B cell (primary cell): ENCODE results near the gene SALL2. TPM values are rescaled to one million over a fixed set of nuclear protein-coding genes. Genes with fewer than 3 reads are reported as not detected.
A peak's percentile ranks its signal among the peaks of the same experiment; 100 is the strongest.

Experiments used
- ATAC-seq: fragments of 200-7000 bp; cut with Tn5 transposase; one replicate; pipeline ENCODE4 v1.10.0; 2021; ENCODE audit warnings: low read depth, mild to moderate bottlenecking, moderate number of reproducible peaks, moderate library complexity
- CTCF ChIA-PET: fragments of 350-600 bp; sonication (Branson Sonifier 250); formaldehyde crosslinking; loops from one replicate; lab custom pipeline; 2021; ENCODE audit warnings: antibody characterized with exemption, inconsistent platforms; lab: Charles Lee
- POLR2A ChIA-PET: fragments of 350-600 bp; sonication (Branson Sonifier 250); formaldehyde crosslinking; loops from one replicate; lab custom pipeline; 2021; ENCODE audit warnings: antibody characterized with exemption; lab: Charles Lee
- DNase-seq: peaks from one replicate; pipeline ENCODE4 v3.0.0; 2013
- H2AFZ ChIP-seq: 2 replicates; pipeline ENCODE4 v1.6.1; 2012; ENCODE audit warnings: mild to moderate bottlenecking, low read depth, low read length; ENCODE audit not compliant: insufficient read depth, poor library complexity, severe bottlenecking
- H3K27ac ChIP-seq, 2 donors: 1 replicate in 1 of 2; 2 replicates in 1 of 2; pipeline ENCODE4 v1.5.1; 2012 to 2013; ENCODE audit warnings: low read length in 2 of 2, mild to moderate bottlenecking in 2 of 2, moderate library complexity in 1 of 2
- H3K27me3 ChIP-seq, 4 experiments: fragments of 200-600 bp in 1 of 4; sonication (generic) in 1 of 4; replicated peaks in 1 of 4; 1 replicate in 2 of 4; 2 replicates in 2 of 4; pipeline versions ENCODE4 v1.6.1 to v1.7.0; 2013 to 2016; ENCODE audit warnings: low read length in 3 of 4, mild to moderate bottlenecking in 2 of 4, mixed read lengths in 1 of 4, moderate library complexity in 1 of 4; ENCODE audit not compliant: insufficient read depth in 4 of 4, control insufficient read depth in 3 of 4; ENCODE audit errors: control extremely low read depth in 1 of 4
- H3K36me3 ChIP-seq, 2 experiments: replicated peaks in 1 of 2; 1 replicate in 1 of 2; 2 replicates in 1 of 2; pipeline versions ENCODE4 v1.6.1 to v1.7.1; 2013; ENCODE audit warnings: low read length in 1 of 2; ENCODE audit not compliant: insufficient read depth in 2 of 2, control insufficient read depth in 1 of 2; ENCODE audit errors: control extremely low read depth in 1 of 2, extremely low read depth in 1 of 2
- H3K4me1 ChIP-seq, 2 donors: fragments of 200-600 bp in 1 of 2; sonication (generic) in 1 of 2; 1 replicate in 1 of 2; 2 replicates in 1 of 2; pipeline versions ENCODE4 v1.5.1 to v1.6.1; 2013 to 2017; ENCODE audit warnings: low read length in 2 of 2; ENCODE audit not compliant: control insufficient read depth in 2 of 2, insufficient read depth in 2 of 2
- H3K4me2 ChIP-seq: replicated peaks from 2 replicates; pipeline ENCODE3; 2012; ENCODE audit warnings: mild to moderate bottlenecking, low read depth, low read length; ENCODE audit not compliant: poor library complexity, severe bottlenecking
- H3K4me3 ChIP-seq, 5 experiments: fragments of 200-600 bp in 1 of 5; sonication (generic) in 1 of 5; 1 replicate in 3 of 5; 2 replicates in 2 of 5; pipeline versions ENCODE4 v1.5.1 to v1.7.0; 2011 to 2016; ENCODE audit warnings: low read length in 4 of 5, mild to moderate bottlenecking in 4 of 5, low read depth in 2 of 5, control low read depth in 1 of 5, moderate library complexity in 1 of 5; ENCODE audit not compliant: insufficient read depth in 1 of 5; ENCODE audit errors: control extremely low read depth in 1 of 5, extremely low read depth in 1 of 5
- H3K79me2 ChIP-seq: fragments of 200-600 bp; sonication (generic); one replicate; pipeline ENCODE4 v1.6.0; 2016; ENCODE audit warnings: low read length; ENCODE audit not compliant: control insufficient read depth, insufficient read depth
- H3K9ac ChIP-seq: fragments of 200-600 bp; sonication (generic); 2 replicates; pipeline ENCODE4 v1.6.1; 2017; ENCODE audit warnings: mild to moderate bottlenecking, low read length, moderate library complexity
- H3K9me3 ChIP-seq, 3 donors: one replicate each; pipeline versions ENCODE4 v1.6.1 to v1.7.1; 2013; ENCODE audit warnings: low read length in 2 of 3; ENCODE audit not compliant: control insufficient read depth in 2 of 3, insufficient read depth in 1 of 3; ENCODE audit errors: control extremely low read depth in 1 of 3
- H4K20me1 ChIP-seq: 2 replicates; pipeline ENCODE4 v1.6.0; 2012; ENCODE audit warnings: mild to moderate bottlenecking, low read length; ENCODE audit not compliant: insufficient read depth, control insufficient read depth, poor library complexity, severe bottlenecking
- H3K27ac Mint-ChIP-seq: one replicate; pipeline ENCODE4 v1.8.0; 2021; ENCODE audit warnings: mixed read lengths
- H3K27me3 Mint-ChIP-seq: one replicate; pipeline ENCODE4 v1.8.0; 2021; ENCODE audit warnings: mixed read lengths
- H3K4me1 Mint-ChIP-seq: one replicate; pipeline ENCODE4 v1.8.0; 2021; ENCODE audit warnings: mixed read lengths
- H3K4me3 Mint-ChIP-seq: one replicate; pipeline ENCODE4 v1.8.0; 2021; ENCODE audit warnings: mixed read lengths
- H3K9me3 Mint-ChIP-seq: one replicate; pipeline ENCODE4 v1.8.0; 2022; ENCODE audit warnings: mixed read lengths; ENCODE audit not compliant: insufficient read depth
- EZH2 ChIP-seq: IDR thresholded peaks from 2 replicates; pipeline ENCODE4 v1.6.1; 2012; ENCODE audit warnings: borderline replicate concordance, low read depth, mild to moderate bottlenecking, moderate library complexity, low read length; ENCODE audit not compliant: insufficient read depth, poor library complexity, severe bottlenecking
- WGBS: methylation state at CpG from one replicate; pipeline ENCODE4 v1.1.5; 2013; ENCODE audit warnings: missing lambda C conversion rate; ENCODE audit not compliant: insufficient coverage; 5-methylcytosine and 5-hydroxymethylcytosine counted together
- intact Hi-C: fragments of 100-400 bp; cut with micrococcal nuclease; formaldehyde crosslinking; loops from one replicate; pipeline ENCODE4 v1.10.0; 2022
- polyA plus RNA-seq: library from polyadenylated mRNA; depleted of rRNA; stranded (reverse); fragments of >200 nt; gene quantifications from 2 replicates; pipeline ENCODE4 v1.2.3, GENCODE V29; 2012
- total RNA-seq, 2 donors: library from RNA; stranded (reverse); fragments of 120-200 nt in 1 of 2; gene quantifications; 1 replicate in 1 of 2; 2 replicates in 1 of 2; pipeline versions ENCODE4 v1.2.3 to v1.2.4, GENCODE V29; 2013 to 2022
- TF ChIP-seq, protein P1 (sequence below): fragments of 200-600 bp; IDR thresholded peaks from one replicate; pipeline ENCODE4 v1.8.0; 2022; ENCODE audit warnings: antibody characterized with exemption, mild to moderate bottlenecking

The SALL2 gene
- total and polyA plus RNA-seq, 2 donors (not counting 1 experiment from before 2014, with no cell fraction given): 0.39 to 2.5 TPM

DNA sequence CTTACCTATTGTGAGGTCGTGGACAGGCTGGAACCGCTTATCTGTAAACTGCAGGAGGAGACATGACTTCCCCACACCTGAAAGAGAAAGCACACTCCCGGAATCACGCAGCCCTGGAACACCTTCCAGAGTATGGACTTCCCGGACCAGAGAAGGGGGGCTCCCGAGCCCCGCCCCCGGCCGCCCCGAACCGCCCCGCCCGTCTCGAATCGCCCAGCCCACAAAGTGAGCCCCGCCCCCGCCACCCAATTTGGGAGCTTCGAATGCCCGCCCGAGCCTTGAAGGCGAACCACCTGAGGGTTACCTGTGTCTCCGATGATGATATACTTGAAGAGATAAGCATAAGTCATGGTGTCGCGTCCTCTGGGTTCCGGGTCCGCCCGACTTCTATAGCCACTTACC is 49.6 kb downstream of the SALL2 start:
- H3K4me3 ChIP-seq: peak overlapping the region; percentile 66 to 99 (median 81)
- ChIA-PET CTCF (interaction anchor here (1.0 to 3.5 kb wide), 10 partner anchors 10 to 80 kb away, joined by 3 to 25 read pairs (median 6); partner anchors contain the start of genes CHD8 and METTL3), POLR2A (interaction anchor here (0.7 to 2.8 kb wide), 6 partner anchors 21 to 1410 kb away, joined by 3 to 21 read pairs (median 6); partner anchors contain the start of genes CHD8, METTL3 and SALL2)
- DNase-seq (no peak), ATAC-seq (peak; percentile 53)
- H3K27me3 Mint-ChIP-seq: no peaks in the 10 kb centered on the region
- peaks cover 33% of the 10 kb centered on the region for H3K4me1 Mint-ChIP-seq
- H3K79me2 ChIP-seq: peaks cover 48% of the 10 kb centered on the region
- peak overlapping the region; percentile 92 for H3K9ac ChIP-seq
- peaks cover 15 to 21% of the 10 kb centered on the region in 2 donors for H3K4me1 ChIP-seq
- peak overlapping the region; percentile 98 for H3K4me3 Mint-ChIP-seq
- H4K20me1 ChIP-seq: no peaks in the 10 kb centered on the region
- under 1% methylated on average over 23 of the region's 27 CpGs for WGBS
- H3K27ac Mint-ChIP-seq: peak overlapping the region; percentile 94
- peaks cover 0 to 3% of the 10 kb centered on the region in 2 experiments for H3K36me3 ChIP-seq
- TF ChIP-seq, protein P1, sequence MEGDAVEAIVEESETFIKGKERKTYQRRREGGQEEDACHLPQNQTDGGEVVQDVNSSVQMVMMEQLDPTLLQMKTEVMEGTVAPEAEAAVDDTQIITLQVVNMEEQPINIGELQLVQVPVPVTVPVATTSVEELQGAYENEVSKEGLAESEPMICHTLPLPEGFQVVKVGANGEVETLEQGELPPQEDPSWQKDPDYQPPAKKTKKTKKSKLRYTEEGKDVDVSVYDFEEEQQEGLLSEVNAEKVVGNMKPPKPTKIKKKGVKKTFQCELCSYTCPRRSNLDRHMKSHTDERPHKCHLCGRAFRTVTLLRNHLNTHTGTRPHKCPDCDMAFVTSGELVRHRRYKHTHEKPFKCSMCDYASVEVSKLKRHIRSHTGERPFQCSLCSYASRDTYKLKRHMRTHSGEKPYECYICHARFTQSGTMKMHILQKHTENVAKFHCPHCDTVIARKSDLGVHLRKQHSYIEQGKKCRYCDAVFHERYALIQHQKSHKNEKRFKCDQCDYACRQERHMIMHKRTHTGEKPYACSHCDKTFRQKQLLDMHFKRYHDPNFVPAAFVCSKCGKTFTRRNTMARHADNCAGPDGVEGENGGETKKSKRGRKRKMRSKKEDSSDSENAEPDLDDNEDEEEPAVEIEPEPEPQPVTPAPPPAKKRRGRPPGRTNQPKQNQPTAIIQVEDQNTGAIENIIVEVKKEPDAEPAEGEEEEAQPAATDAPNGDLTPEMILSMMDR: no peak
- no peak for TF ChIP-seq EZH2
- no peaks in the 10 kb centered on the region for H3K9me3 Mint-ChIP-seq
- H3K27me3 ChIP-seq: no peaks in the 10 kb centered on the region
- H3K27ac ChIP-seq: peak overlapping the region; percentile 43 to 94
- no peaks in the 10 kb centered on the region for H3K9me3 ChIP-seq
- intact Hi-C loops: loop anchor here (2.0 kb wide), 1 partner anchor 80 kb away; no protein-coding TSS in a partner anchor
- H3K4me2 ChIP-seq: peak overlapping the region; percentile 96
- H2AFZ ChIP-seq: peak overlapping the region; percentile 93
